Measurements from ENCODE around the gene APOD. TPM values are rescaled to one million over a fixed set of nuclear protein-coding genes. Genes with fewer than 3 reads are reported as not detected.

The APOD gene
- total RNA-seq, 1 donor from 2014 or later: not detected

DNA sequence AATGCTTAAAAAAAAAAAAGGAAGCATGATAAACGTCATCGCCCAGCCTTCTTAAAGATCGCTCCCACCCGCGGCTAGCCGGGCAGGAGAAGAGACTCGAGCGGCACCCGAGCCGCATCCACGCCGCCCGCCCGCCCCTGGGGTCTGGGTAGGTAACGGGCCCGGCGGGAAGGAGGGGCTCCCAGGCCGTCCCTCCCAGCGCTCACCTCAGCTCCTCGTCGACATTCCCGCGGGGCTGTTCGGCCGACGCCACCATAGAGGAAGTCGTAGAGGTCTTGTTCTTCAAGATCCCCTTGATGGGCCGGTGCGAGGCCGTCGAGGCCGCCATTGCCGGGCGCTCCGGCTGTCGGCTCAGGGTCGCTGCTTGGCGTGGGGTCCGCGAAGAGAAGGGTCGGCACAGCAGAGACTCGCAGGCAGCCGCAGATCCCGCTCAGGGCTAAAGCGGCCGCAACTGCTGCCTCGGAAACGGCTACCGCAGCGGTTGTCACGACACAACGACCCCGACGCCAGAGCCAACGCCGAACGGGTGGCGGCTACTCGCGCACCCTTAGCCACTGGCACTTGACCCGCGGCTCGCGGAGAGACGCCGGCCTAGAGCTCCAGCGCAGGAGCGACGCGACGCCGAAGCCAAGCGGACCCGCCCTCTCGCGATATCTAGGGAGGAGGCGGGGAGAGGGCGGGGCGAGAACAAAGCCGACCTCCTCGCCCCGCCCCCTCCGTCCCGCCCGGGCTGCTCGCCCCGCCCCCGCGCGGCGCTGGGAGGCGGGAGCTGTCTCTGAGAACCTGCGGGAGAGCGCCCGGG is 40.8 kb downstream of the APOD start, which contains the start of gene PPP1R2:
Gene PPP1R2 (minus strand): TSS at position 628 of the 802 bp plus-strand sequence. CDS start 300 bp downstream, at position 328.
- H3K27ac Mint-ChIP-seq (ENCODE audit: unreplicated experiment): peak within 1 kb of the TSS; percentile 55
- peak within 1 kb of the TSS; percentile 87 for H3K4me3 Mint-ChIP-seq (ENCODE audit: unreplicated experiment)
- DNase-seq: peak; percentile 96
- peaks cover 15% of the 10 kb centered on the region for H3K4me1 Mint-ChIP-seq (ENCODE audit: low read depth, unreplicated experiment)
- no peak for TF ChIP-seq CTCF (IDR thresholded peaks at IDR 0.05; ENCODE audit: partially characterized antibody, unreplicated experiment)
- H3K27me3 Mint-ChIP-seq (ENCODE audit: unreplicated experiment): peaks cover 2% of the 10 kb centered on the region
- peaks cover 1% of the 10 kb centered on the region for H3K9me3 Mint-ChIP-seq (ENCODE audit: unreplicated experiment)
- H3K36me3 Mint-ChIP-seq (ENCODE audit: unreplicated experiment): no peaks in the 10 kb centered on the region

DNA sequence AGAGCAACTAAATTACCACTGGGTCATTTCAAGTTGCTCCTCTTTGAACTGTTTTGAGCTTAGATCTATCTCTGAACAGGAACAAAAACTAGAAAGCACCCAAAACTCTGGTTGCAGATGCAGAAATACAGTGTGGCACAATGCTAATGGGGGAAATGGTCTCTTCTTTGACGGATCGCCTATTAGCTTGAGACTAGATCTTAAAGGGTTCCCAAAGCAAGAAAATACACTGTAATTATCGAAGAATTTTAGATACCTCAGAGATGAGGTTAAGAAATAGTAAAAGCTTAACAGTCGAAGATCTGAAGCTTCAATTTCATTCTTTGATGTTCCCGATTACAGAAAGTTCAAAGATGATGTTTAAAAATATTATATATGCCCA is 41.4 kb downstream of the APOD start:
- H3K27ac Mint-ChIP-seq (ENCODE audit: unreplicated experiment): peak overlapping the region; percentile 24
- H3K9me3 Mint-ChIP-seq (ENCODE audit: unreplicated experiment): peaks cover 1% of the 10 kb centered on the region
- H3K27me3 Mint-ChIP-seq (ENCODE audit: unreplicated experiment): peaks cover 2% of the 10 kb centered on the region
- DNase-seq: no peak
- TF ChIP-seq CTCF (IDR thresholded peaks at IDR 0.05; ENCODE audit: partially characterized antibody, unreplicated experiment): no peak
- no peaks in the 10 kb centered on the region for H3K36me3 Mint-ChIP-seq (ENCODE audit: unreplicated experiment)
- H3K4me1 Mint-ChIP-seq (ENCODE audit: low read depth, unreplicated experiment): peaks cover 12% of the 10 kb centered on the region
- peak overlapping the region; percentile 85 for H3K4me3 Mint-ChIP-seq (ENCODE audit: unreplicated experiment)

- TF ChIP-seq CTCF (IDR thresholded peaks at IDR 0.05; ENCODE audit: partially characterized antibody, unreplicated experiment): no peak
- no peak for DNase-seq
- no peak overlapping the region for H3K27ac Mint-ChIP-seq (ENCODE audit: unreplicated experiment)
Measured at GRCh38 chr3:195540511-195540910, 43.2 kb downstream of the APOD start.

DNA sequence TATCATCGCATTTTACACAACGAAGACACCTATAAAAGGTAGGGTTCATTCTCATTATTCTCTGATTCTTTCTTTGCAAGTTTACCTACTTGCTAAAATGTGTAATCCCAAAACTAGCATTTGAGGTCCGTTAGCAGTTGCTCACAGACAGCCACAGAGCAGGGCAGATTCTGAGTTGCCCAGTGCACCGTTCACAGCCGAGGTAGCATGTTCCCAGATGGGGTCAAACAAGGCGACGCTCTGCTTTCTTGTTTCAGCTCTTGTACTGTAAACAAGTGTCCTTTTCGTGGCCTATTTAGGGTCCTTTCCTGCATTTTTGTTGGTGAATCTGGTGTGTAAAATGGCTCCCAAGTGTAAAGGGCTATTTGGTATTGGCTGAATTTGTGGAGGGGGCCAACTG is 43.7 kb downstream of the APOD start:
- H3K36me3 Mint-ChIP-seq (ENCODE audit: unreplicated experiment): no peaks in the 10 kb centered on the region
- H3K9me3 Mint-ChIP-seq (ENCODE audit: unreplicated experiment): peaks cover 1% of the 10 kb centered on the region
- peak overlapping the region; percentile 6 for H3K4me3 Mint-ChIP-seq (ENCODE audit: unreplicated experiment)
- TF ChIP-seq CTCF (IDR thresholded peaks at IDR 0.05; ENCODE audit: partially characterized antibody, unreplicated experiment): no peak
- no peak overlapping the region for H3K27ac Mint-ChIP-seq (ENCODE audit: unreplicated experiment)
- H3K27me3 Mint-ChIP-seq (ENCODE audit: unreplicated experiment): peaks cover 2% of the 10 kb centered on the region
- peaks cover 12% of the 10 kb centered on the region for H3K4me1 Mint-ChIP-seq (ENCODE audit: low read depth, unreplicated experiment)
- DNase-seq: no peak

More at GRCh38 chr3:195540511-195540910, 43.2 kb downstream of the APOD start:
- Mint-ChIP-seq H3K4me3 (ENCODE audit: unreplicated experiment) (no peak overlapping the region), H3K4me1 (ENCODE audit: low read depth, unreplicated experiment) (peaks cover 12% of the 10 kb centered on the region), H3K27me3 (ENCODE audit: unreplicated experiment) (peaks cover 2% of the 10 kb centered on the region), H3K9me3 (ENCODE audit: unreplicated experiment) (peaks cover 1% of the 10 kb centered on the region), H3K36me3 (ENCODE audit: unreplicated experiment) (no peaks in the 10 kb centered on the region)

GRCh38 chr3:195539479-195539878 is 44.3 kb downstream of the APOD start:
- no peak overlapping the region for H3K27ac Mint-ChIP-seq (ENCODE audit: unreplicated experiment)
- H3K36me3 Mint-ChIP-seq (ENCODE audit: unreplicated experiment): no peaks in the 10 kb centered on the region
- TF ChIP-seq CTCF (IDR thresholded peaks at IDR 0.05; ENCODE audit: partially characterized antibody, unreplicated experiment): no peak
- H3K9me3 Mint-ChIP-seq (ENCODE audit: unreplicated experiment): peaks cover 1% of the 10 kb centered on the region
- peaks cover 2% of the 10 kb centered on the region for H3K27me3 Mint-ChIP-seq (ENCODE audit: unreplicated experiment)
- H3K4me3 Mint-ChIP-seq (ENCODE audit: unreplicated experiment): no peak overlapping the region
- H3K4me1 Mint-ChIP-seq (ENCODE audit: low read depth, unreplicated experiment): peaks cover 12% of the 10 kb centered on the region
- DNase-seq: no peak
